Hematopoietic multipotent progenitor cell treated with erythropoietin and hydrocortisone succinate and interleukin-3 and kit ligand, for 4 days (in vitro differentiated cells): ENCODE data around the gene SSH2.
A peak's percentile ranks its signal among the peaks of the same experiment; 100 is the strongest.
"Not testable (repeated sequence)": the region's sequence is repeated elsewhere in the genome, so short reads cannot be mapped to it uniquely, and the experiment has no call there.

ENCODE experiments used
- DNase-seq: peaks from one replicate; pipeline ENCODE4 v3.0.0-alpha.2; 2015

SSH2 gene

GRCh38 chr17:29874358-29874757 lies 55.7 kb downstream of the SSH2 start:
- peak; percentile 33 for DNase-seq

GRCh38 chr17:29873476-29873875 lies 56.6 kb downstream of the SSH2 start:
- no peak for DNase-seq

GRCh38 chr17:29870836-29871465 lies 59.1 kb downstream of the SSH2 start:
- DNase-seq = no peak

GRCh38 chr17:29867643-29868181 lies 62.3 kb downstream of the SSH2 start:
- DNase-seq = no peak

GRCh38 chr17:29866746-29867404 lies 63.2 kb downstream of the SSH2 start:
- no peak for DNase-seq

- DNase-seq = no peak
Observed at GRCh38 chr17:29864615-29865014, 65.4 kb downstream of the SSH2 start.

GRCh38 chr17:29864123-29864522 lies 65.9 kb downstream of the SSH2 start:
- DNase-seq = not testable (repeated sequence)

- DNase-seq = no peak
Observed at GRCh38 chr17:29862951-29863350, 67.1 kb downstream of the SSH2 start.

GRCh38 chr17:29862127-29862526 lies 67.9 kb downstream of the SSH2 start:
- DNase-seq = no peak

- not testable (repeated sequence) for DNase-seq
Observed at GRCh38 chr17:29859445-29859844, 70.6 kb downstream of the SSH2 start.

- no peak for DNase-seq
Observed at GRCh38 chr17:29857823-29858222, 72.2 kb downstream of the SSH2 start.

- not testable (repeated sequence) for DNase-seq
Observed at GRCh38 chr17:29857105-29857504, 72.9 kb downstream of the SSH2 start.

- DNase-seq = no peak
Observed at GRCh38 chr17:29855686-29856085, 74.3 kb downstream of the SSH2 start.

- no peak for DNase-seq
Observed at GRCh38 chr17:29848737-29849136, 81.3 kb downstream of the SSH2 start.

- DNase-seq = no peak
Observed at GRCh38 chr17:29847527-29848400, 82.3 kb downstream of the SSH2 start.

GRCh38 chr17:29847118-29847517 lies 82.9 kb downstream of the SSH2 start:
- DNase-seq = no peak

GRCh38 chr17:29846298-29846697 lies 83.7 kb downstream of the SSH2 start:
- DNase-seq = no peak

- DNase-seq = no peak
Observed at GRCh38 chr17:29844339-29845048, 85.5 kb downstream of the SSH2 start.

GRCh38 chr17:29840884-29841283 lies 89.1 kb downstream of the SSH2 start:
- no peak for DNase-seq

- DNase-seq = no peak
Observed at GRCh38 chr17:29839656-29840055, 90.4 kb downstream of the SSH2 start.

GRCh38 chr17:29838961-29839360 lies 91.1 kb downstream of the SSH2 start:
- DNase-seq = no peak

GRCh38 chr17:29837531-29837930 lies 92.5 kb downstream of the SSH2 start:
- no peak for DNase-seq

- peak; percentile 76 for DNase-seq
Observed at GRCh38 chr17:29836643-29837042, 93.4 kb downstream of the SSH2 start.
